C1 segment of cervical spinal cord (tissue), 14 donors: ENCODE measurements around the gene STON2.

Experiments
- DNase-seq, 14 donors: peaks; one replicate each; lab custom pipeline; 2025; lab: John Stamatoyannopoulos, UW

The STON2 gene

DNA sequence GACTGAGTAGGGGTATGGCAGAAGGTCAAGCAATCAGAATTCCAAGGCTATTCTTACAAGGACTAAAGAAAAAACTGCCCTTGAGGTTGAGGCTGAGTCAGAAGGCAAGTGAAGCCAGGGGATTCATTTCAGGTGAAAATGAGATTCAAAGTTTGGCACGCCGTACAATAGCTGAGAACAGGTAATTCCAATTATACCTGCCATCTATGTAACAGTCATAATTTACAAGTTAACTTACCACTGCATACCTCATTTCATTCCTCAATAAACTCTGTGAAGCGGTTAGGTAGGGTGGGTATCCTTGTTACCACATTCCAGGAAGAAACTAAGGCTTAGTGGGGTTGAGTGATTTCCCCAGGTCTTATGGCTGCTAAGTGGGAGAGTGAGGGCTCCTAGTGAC, 64.1 kb downstream of the STON2 start:
- no peak for DNase-seq

DNA sequence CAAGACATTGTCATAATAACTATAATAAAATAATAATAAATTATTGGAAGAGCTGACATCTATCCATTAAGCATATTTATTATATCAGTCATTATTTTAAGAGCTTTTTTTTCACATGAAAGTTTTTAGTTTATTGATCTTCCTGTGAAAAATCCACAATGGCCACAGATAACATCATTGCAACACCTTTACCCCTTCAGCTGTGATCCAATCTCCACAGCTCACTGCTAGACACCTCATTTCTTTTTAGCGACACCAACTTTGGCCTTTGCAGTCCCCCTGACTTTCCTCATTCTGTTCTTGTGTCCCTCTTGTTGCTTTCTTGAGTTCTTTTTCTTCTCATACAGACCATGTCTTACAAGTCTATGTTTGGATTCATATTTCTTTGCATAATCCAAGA, 67.4 kb downstream of the STON2 start:
- no peak for DNase-seq

DNA sequence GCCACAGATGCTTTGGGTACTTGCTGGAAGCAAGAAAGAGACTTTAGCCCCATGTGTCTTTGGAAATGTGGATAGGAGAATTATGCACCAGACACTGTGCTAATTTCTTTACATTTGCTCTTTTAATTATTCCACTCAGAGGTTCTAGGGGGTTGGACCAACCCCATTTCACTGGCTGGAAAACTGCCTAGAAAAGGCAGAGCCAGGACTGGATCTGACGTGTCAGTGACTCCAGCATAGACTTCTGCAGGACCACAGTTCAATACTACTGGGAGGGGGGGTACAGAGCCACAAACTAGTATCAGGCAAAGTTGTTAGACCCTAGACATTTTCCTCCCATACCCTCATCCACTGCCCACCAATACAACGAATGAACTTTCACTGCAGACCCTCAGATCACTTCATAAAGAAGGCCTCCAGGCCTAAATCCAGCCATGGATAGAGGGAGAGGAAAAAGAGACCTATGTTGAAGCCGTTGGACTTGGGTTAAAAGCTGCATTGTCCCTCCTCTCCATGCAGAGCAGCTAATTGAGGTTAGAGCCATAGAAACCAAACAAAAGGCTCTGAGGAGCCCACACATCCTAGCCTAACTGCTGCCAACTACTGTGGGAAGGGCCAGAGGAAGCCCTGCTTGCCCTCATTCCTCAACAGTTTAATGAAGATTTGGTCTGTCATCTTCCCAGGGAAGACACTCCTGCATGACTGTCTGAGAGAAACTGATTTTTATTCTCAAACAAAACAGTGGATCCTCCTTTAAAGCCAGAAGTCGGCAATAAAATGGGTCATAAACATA, 68.7 kb downstream of the STON2 start:
- DNase-seq, result peak in 5 of 14 donors; percentile 13 to 43 (median 22)

DNA sequence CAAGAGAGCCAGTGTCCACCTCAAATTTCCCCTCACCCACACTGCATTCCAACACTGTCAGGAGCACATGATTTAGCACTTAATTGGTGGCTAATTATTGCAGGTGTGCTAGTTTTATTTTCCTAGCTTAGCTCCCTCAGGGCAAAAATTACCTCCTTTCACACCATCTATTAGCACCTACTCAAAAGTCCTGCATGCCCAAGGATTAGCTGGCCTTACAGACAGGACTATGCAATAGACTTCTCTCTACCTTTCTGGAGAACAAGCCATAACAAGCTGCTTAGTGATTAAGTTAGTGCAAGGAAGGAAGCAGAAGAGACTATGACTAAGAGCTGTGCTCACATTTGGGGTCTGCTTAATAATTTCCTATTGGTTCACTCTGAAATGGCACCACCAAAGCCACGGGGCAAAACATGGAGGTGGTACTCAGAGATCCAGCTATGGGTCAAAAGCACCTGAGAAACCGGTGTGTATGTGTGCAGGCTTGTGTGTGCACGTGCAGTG, 69.5 kb downstream of the STON2 start:
- no peak for DNase-seq

DNA sequence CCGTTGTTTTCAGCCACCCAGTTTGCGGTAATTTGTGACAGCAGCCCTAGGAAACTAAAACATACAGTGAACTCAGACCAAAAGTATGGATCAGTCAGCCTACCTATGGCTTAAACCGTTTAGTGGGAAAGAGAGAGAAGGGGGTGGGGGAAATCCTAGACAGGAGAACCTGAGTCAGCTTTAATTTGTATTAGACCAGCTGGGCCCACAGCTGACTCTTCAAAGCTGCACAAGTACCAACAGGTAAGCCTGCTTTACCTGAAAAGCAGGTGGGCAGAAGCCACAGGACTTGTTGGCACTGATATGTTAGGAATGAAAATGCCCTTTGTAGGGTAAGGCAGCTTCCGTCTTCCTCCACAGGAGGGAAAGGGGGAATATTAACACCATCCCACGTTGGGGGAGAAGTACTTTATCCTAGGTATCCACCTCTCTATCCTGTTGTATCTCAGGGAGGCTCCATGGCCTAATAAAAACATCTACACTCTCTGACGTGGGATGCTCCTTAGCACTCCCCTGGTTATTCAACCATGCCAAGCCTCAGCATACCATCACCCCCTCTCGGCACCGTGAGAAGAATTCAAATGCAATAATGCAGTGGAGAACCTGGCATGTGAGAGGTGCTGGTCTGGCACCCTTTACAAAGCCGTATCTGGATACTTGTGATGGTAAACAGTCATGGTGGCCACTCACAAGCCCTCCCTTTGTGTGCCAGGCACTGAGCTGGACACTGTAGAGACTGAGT, 70.3 kb downstream of the STON2 start:
- DNase-seq, result no peak

DNA sequence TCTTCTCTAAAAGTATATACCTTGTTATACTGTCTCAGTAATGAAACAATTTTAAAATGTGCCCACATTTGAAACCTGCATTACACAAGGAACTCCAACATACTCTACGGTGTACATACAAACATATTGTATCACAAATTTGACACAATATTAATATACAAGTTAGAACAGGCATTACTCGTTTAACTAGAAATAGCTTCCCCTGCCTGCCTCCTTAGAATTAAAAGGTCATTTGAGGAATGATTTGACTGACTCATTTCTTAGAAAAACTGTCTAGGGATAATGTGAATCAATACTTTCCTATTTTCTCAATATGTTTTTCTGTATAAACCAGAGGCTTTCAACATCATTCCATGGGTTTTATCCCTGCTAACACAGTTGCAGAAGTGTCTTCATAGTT, 73.7 kb downstream of the STON2 start:
- DNase-seq, result no peak

DNA sequence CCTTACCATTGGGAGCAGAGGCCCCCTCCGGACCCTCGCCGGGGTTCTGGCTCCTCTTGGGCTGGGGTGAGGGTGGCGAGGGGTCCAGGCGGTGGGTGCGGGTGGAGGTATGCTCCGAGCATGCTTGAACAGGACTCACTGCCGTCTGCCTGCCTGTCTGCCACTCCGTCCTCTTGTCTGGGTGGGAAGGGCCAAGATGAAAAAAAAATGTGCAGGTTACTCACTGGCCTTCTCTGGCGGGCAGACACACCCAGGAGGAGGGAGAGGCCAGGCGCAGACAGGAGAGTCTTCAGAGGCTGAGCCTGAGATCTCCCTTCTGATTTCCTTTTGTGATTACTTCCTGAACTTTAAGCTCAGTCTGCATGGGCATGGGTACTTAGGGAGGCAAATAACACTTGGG, 76.1 kb downstream of the STON2 start:
- DNase-seq, result no peak

DNA sequence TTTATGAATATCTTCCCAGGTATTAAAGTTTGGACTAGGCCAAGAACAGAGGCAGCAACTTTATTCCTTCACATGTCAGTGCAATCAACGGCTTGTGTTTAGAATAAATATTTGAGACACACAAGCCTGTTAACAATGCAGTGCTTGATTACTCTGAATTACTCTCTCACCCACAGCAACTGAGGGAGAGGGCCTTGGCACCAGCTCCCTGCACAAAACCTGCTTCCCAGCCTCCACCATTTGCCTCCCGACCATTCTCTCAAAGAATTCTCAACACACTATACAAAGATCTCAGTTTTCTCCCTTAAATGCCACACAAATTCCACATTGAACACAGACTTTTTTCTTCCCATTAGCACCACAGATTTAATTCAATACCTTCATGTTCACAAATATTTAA, 77.0 kb downstream of the STON2 start:
- no peak for DNase-seq

DNA sequence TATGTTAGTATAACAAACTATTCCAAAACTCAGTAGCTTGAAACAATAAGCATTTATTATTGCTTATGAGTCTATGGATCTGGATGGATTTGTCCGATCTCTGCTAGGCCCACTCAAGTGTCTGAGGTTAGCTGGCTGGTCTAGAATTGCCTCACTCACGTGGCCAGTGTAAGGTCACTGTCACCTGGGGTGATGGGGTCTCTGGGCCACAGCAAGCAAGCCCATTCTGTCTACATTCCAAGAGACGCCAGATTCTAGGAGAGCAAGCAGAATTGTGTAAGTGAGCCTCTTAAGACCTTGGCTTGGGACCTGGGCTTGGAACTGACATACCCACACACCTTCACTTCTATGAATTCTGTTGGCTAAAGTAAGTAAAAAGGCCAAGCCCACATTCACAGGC, 80.2 kb downstream of the STON2 start:
- no peak for DNase-seq

DNA sequence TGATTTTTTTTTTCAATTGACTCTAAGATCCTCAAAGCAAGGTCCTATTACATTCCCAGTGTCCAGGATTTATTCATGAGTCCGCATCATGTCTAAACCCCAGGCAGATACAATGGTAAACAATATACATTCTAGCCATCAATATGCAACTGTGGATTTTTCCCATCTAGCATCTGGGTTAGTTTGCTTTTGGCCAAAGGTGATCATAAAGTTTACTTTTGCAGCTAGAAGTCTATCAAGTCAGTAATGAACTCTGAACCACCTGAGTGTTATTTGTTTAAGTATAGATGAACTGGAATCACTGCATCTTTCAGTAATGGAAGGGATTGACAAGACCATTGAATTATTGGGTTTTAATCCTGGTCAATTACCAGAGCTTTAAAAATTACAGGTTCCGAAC, 80.8 kb downstream of the STON2 start:
- DNase-seq, result no peak

DNA sequence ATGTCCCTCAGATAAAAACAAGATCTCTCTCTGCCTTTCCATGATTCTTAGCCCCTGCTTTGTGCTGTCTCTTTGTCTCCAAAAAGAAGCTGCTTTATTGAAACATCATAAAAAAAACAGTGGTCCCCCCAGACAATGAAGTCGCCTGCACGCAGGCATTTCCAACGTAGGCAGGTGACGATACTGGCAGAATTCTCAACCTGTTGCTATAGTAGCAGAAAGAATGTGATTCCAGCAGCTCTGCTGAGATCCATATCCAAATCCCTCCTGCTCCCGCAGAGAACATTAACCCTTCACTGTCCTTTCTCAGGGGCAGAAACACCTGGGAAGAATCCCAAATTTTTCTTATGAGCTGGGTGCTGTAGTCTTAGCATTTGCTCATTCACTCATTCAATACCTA, 84.8 kb downstream of the STON2 start:
- DNase-seq, result no peak

DNA sequence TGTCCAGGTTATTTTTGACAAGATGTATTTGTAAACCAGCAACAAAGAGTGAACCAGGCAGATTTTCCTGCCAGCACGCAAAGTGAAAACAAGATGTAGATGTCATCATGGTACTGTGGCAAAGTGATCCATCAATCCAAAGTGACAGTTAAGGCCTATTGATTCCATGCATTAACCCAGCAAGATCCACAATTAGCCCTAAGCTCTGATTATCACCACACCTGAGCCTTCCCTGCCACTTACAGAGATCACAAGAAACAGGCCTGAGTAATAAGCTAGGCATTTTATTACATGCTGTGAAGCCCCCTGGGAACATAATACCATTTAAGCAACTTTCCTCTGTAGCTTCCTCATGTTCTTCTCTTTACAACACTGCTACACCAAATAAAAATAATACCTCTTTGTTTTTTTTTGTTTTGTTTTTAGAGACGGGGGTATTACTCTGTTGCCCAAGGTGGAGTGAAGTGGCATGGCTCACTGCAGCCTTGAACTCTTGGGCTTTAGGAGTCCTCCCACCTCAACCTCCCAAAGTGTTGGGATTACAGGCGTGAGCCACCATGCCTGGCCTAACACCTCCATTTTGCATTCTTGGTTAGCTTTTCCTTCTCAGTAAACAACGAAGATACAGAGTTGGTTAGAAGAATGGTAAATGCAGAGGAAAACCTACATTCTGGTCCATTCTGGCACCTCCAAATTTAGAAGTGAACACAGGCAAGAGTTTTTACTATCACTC, 85.5 kb downstream of the STON2 start:
- DNase-seq, result no peak

DNA sequence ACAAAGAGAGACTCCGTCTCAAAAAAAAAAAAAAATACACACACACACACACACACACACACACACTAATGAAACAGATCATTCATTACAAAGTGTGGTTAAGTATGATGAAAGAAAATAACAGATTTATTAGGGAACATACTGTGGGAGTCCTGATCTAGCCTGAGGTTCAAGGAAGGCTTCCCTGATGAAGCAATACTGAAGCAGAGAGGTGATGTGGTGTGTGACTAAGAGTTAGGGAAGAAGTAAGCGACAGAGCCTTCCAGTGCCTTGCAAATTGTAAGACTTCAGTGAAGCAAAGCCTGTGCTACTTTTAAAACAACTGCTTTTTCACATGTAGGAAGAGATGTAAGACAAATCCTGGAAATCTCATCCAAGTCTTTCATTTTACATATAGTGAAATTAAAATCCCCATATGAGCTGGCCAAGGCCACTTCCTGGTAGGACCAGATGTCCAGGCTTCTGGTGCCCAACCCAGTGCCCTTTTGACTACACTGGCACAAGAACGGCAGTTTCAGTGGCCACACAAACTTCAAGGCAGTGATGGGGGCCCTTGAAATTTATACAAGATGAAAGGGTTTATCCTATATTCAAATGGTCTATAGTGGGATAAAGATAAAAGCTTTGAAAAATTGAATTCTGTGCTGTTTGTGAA, 86.2 kb downstream of the STON2 start:
- no peak for DNase-seq

DNA sequence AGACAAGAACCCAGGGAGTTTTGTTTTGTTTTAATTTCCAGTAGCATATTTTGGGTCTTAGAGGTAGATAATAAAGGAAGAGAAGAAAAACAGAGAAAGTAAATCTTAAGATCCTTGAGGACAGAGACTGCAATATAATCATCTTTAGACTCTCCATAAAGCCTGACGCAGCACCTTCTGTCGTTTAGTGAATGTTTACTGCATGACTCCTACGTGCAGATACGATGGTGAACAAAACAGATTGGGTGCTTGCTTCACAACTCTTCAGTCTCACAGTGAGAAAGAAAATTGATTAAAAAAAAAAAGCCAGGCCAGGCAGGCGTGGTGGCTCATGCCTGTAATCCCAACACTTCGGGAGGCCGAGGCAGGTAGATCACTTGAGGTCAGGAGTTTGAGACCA, 86.9 kb downstream of the STON2 start:
- DNase-seq, result no peak

DNA sequence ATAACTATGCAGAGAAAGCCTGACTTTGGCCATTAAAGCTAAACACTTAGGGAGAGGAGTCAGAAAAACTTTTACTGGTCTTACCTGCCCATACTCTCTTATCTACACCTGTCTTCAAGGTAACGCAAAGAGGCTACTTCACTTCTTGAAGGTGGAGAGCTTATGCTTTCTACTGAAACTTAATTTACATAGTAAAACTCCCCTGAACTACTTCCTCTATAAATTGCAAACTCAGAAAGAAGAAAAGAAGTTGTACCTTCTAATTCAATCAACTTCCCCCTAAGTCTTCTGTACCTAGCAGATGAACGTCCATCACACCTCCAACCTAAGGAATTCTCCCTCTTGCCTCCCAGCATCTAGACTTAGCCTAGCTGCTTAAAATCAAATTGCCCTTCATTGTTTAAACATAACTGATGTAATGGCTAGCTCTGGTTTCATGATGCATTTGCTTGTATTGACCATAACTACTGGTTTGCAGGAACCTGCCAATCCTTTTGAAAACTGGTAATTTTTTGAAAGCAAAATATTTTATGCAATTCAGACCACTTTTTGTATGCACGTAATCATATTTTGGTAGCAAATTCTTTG, 87.7 kb downstream of the STON2 start:
- no peak for DNase-seq

DNA sequence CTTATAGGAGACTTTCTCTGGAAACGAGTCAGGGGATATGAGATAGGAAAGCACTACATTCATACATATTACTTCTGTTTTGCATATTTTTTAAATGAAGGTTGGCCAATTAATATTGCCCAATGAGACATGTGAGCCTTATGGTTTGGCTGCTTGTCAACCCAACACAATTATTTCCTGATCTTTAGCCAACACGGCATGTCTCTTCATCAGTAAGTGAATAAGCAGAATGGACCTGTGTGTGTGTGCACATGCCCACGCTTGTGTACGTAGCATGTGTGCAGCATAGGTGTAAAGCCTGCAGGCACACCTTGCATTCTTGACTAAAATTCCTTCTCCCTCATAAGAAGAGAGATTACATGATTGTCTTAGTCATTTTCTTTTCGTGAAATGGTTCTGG, 88.3 kb downstream of the STON2 start:
- no peak for DNase-seq

DNA sequence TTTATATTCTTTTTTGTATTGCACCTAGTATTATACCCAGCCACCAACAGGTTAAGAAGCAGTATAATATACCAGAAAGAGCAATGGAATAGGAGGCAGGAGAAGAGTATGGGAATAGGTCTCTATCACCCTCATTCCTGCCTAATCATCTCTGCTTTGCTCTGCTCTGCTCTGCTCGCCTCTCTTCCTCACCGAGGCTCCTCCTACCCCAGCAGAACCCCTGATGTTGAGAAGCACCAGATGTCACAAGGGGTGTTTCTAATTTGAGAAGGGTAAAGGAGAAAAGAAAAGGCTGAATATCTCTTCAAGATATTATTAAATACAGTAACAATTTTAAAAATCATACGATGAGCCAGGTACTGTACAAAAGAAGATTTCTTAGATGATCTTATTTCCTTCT, 89.0 kb downstream of the STON2 start:
- DNase-seq, result no peak

DNA sequence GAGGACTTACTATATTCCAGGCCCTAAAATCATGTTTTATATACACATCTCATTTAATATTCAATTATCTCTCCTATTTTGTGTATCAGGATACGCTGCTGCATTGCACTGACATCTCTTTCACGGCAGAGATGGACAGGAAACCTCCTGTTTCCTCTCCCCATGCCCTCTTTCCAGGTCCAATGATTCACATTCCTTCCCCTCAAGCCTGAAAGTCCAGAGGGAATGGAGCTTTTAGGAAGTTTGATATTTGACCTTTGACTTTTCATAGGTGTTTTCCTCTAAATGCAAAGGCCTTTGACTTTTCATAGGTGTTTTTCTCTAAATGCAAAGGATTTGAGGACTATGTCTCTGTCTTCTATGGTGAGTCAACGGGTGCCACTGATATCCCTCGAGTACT, 89.5 kb downstream of the STON2 start:
- DNase-seq, result no peak

DNA sequence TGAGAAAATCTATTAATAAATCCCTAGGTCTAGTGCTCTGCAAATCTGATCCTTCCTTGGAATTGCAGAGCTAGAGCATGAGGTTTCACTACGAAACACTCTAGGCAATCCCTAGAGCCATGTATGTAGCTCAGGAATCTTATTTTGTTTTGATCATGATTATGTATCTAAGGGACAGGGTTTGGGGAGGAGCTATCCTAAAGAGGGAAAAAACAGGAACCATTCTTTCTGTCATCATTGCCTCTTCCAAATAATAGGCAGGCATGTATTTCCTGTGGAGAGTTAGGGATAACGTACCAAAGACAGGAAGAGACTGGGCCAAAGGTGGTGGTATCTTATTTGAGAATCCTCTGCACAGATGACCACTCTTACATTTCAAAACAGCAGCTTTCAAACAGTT, 90.6 kb downstream of the STON2 start:
- no peak for DNase-seq

DNA sequence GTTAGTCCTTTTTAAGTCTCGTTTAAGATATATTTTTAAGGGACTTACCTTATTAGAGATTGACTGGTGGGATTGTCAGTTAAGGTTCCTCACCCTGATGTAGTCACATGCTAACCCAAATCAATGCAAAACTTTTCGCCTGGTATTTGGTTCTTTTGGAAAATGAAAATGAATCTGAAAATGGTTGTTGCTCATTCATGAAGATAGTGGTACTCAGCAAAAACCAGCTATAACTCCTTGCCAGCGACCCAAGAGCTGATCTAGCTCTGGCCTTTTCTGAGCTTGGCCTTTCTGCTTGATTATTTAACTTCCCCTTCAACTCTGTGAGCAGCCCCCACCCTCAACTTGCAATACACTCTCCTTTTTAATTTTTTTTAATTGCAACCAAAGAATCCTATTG, 94.4 kb downstream of the STON2 start:
- DNase-seq, result no peak

DNA sequence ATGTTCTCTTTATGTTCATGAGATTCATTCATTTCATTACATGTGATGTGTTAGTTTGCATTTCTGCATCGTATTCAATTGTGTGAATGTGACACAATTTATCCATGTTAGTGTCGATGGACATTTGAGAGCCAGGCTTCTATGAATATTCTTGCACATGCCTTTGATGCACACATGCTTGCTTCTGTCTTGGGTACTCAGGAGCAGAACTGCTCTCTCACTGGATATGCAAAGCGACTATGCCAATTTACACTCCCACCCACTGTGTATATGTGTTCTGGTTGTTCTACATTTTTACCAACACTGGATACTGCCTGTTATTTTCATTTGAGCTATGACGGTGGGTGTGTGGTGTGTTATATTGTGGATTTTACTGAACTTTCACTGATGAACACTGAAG, 95.1 kb downstream of the STON2 start:
- no peak for DNase-seq
